HUES64 (cell line): ENCODE measurements around the gene PEAR1.
A peak's percentile ranks its signal among the peaks of the same experiment; 100 is the strongest.

Experiments
- H3K27ac ChIP-seq: 2 replicates; pipeline ENCODE4 v1.7.0; 2013; ENCODE audit warnings: low read depth, low read length, inconsistent platforms
- H3K27me3 ChIP-seq: 2 replicates; pipeline ENCODE4 v1.6.1; 2013; ENCODE audit warnings: mild to moderate bottlenecking, low read length; ENCODE audit not compliant: insufficient read depth
- H3K36me3 ChIP-seq: 2 replicates; pipeline ENCODE4 v1.6.1; 2013; ENCODE audit warnings: mild to moderate bottlenecking, low read length; ENCODE audit not compliant: insufficient read depth
- H3K4me1 ChIP-seq: 2 replicates; pipeline ENCODE4 v1.6.1; 2013; ENCODE audit warnings: mild to moderate bottlenecking, low read length, moderate library complexity; ENCODE audit not compliant: insufficient read depth
- H3K4me3 ChIP-seq: 2 replicates; pipeline ENCODE4 v1.5.1; 2013; ENCODE audit warnings: mild to moderate bottlenecking, low read length, moderate library complexity
- H3K9ac ChIP-seq: 2 replicates; pipeline ENCODE4 v1.6.1; 2013; ENCODE audit warnings: mild to moderate bottlenecking, low read depth, low read length
- H3K9me3 ChIP-seq: 2 replicates; pipeline ENCODE4 v1.6.1; 2013; ENCODE audit warnings: low read depth, low read length; ENCODE audit not compliant: insufficient read depth
- WGBS: fragments of 150-250, 120-280 bp; methylation state at CpG from one replicate; pipeline ENCODE4 v1.1.7; 2013; ENCODE audit warnings: missing lambda C conversion rate; 5-methylcytosine and 5-hydroxymethylcytosine counted together

Gene PEAR1

DNA sequence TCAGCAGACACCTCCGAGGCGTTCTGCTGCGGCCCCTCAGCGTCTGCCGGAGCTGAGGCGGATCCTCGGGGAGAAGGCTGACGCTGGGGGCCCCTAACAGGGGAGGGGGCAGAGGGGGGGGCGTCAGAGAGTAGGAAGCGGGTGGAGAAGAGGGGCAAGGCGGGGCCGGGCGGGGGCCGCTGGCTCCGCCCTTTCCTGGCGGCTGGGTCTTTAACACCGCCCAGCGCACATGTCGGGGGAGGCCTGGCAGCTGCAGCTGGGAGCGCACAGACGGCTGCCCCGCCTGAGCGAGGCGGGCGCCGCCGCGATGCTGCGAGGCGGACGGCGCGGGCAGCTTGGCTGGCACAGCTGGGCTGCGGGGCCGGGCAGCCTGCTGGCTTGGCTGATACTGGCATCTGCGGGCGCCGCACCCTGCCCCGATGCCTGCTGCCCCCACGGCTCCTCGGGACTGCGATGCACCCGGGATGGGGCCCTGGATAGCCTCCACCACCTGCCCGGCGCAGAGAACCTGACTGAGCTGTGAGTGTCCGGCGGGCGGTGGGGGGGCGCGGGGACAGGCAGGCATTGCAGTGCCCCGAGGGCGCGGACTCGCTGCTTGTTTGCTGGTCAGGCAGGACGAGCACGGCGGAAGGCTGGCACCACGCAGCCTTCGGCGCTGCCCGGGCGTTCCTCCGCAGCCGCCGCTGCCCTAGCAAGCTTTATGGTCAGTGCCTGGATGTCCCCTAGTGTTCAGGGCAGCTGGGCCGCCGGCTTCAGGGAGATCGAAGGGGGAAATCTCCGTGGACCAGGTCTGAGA lies 32.7 kb upstream of the PEAR1 start, which contains the start of gene NTRK1:
Gene NTRK1 (plus strand): TSS at position 238 of the 796 bp plus-strand sequence. CDS start 70 bp downstream, at position 308.
- Histone ChIP-seq H3K27me3 (peaks cover 100% of the 10 kb centered on the region), H3K4me1 (peaks cover 5% of the 10 kb centered on the region; the same call in 1 of the 2 replicates), H3K27ac (no peak within 1 kb of the TSS), H3K9ac (no peak within 1 kb of the TSS), H3K9me3 (no peaks in the 10 kb centered on the region), H3K36me3 (no peaks in the 10 kb centered on the region), H3K4me3 (peak within 1 kb of the TSS; percentile 56)
- WGBS, result 6% methylated on average over 69 of the region's 69 CpGs

DNA sequence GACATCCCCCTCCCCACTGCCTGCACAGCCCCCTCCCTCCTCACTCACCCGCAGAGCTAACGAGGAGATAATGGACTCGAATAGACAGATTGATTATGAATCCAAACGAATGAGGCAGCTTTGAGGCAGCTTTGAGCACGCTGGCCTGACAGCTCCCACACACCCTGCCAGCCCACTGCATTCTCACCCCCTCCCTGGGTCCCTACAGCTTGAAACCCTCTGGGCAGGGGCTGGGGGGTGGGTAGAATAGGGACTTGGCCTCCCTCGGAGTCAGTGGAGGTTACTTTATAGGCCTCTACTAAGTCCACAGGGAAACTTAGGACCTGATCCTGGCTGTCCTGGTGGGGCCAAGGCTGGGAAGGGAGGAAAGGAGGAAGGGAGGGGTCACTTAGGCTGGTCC lies 30.9 kb upstream of the PEAR1 start:
- H3K27me3 ChIP-seq, result peaks cover 83% of the 10 kb centered on the region
- H3K27ac ChIP-seq, result no peak overlapping the region
- 79% methylated on average over 6 of the region's 6 CpGs for WGBS
- no peaks in the 10 kb centered on the region for H3K9me3 ChIP-seq
- H3K36me3 ChIP-seq, result no peaks in the 10 kb centered on the region
- H3K4me1 ChIP-seq, result peaks cover 5% of the 10 kb centered on the region
- H3K9ac ChIP-seq, result no peak overlapping the region
- no peak overlapping the region for H3K4me3 ChIP-seq

DNA sequence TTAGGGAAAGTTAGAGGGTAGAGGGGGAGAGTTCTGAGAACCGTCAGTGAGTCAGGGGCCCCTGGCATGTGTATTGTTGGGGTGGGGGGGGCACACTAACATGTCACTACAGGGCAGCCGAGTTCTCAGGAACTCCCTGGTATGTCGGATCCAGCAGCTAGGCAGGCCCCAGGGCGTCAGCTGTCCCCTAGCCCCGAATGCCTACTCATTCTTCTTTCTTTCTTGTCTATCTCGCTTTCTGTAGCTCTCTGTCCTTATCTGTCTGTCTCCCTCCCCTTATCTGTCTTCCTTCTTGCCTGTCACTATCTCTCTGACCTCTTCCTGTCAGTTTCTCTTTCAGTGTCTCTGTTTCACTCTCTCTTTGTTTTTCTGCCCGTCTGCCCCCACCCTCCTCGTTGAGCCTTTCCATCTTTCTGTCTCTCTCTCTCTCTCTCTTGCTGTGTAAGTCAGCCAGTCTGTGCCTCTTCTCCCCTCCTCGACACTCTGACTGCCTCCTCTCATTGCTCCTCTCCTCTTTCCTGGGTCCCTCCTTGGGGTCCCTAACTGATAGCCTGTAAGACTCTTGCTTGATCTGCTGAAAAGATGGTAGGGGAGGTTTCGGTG lies 30.4 kb upstream of the PEAR1 start:
- 51% methylated on average over 10 of the region's 10 CpGs for WGBS
- H3K9ac ChIP-seq, result no peak overlapping the region
- peaks cover 5% of the 10 kb centered on the region for H3K4me1 ChIP-seq
- no peaks in the 10 kb centered on the region for H3K36me3 ChIP-seq
- no peak overlapping the region for H3K4me3 ChIP-seq
- peaks cover 81% of the 10 kb centered on the region for H3K27me3 ChIP-seq
- no peaks in the 10 kb centered on the region for H3K9me3 ChIP-seq
- H3K27ac ChIP-seq, result no peak overlapping the region

DNA sequence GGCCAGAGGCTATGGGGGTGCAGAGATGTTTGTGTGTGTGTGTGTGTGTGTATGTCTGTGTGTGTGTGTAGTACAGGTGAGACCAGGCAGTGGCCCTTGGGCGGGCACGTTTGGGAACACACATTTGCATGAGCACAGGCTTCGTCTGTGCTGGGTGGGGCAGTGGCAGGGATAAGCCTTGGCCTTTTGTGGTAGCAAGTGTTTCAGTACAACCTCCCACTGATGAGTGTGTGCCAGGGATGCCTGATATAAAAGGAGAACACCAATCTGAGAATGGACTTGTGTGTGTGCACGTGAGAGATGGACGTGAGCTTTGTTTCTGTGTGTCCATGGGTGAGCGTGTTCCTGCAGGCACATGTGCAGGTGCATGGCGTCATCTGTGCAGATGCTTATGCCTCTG lies 29.9 kb upstream of the PEAR1 start:
- H3K9ac ChIP-seq, result no peak overlapping the region
- peaks cover 5% of the 10 kb centered on the region for H3K4me1 ChIP-seq
- H3K36me3 ChIP-seq, result no peaks in the 10 kb centered on the region
- no peaks in the 10 kb centered on the region for H3K9me3 ChIP-seq
- H3K27me3 ChIP-seq, result peaks cover 78% of the 10 kb centered on the region
- H3K4me3 ChIP-seq, result no peak overlapping the region
- no peak overlapping the region for H3K27ac ChIP-seq
- WGBS, result 73% methylated on average over 7 of the region's 7 CpGs

DNA sequence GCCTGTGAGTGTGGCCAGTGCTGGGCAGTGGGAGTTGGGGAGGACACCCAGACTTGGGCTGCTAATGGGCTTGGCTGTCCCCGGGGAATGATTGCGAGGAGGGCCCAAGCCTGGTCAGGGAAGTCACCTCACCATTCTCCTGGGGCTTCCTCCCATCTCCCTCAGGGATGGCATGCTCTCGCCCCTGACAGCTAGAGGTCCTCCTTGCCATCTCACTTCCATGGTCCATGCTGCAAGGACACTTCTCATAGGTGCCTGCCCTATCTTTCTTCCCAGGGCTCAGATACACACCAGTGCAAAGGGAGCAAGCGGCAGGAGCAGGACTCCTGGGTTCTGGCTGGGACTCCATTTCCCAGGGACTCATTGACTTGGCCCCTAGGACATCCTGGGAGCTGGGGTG lies 28.7 kb upstream of the PEAR1 start:
- Histone ChIP-seq H3K4me1 (no peaks in the 10 kb centered on the region; the same call in 1 of the 2 replicates), H3K9me3 (no peaks in the 10 kb centered on the region), H3K27me3 (peaks cover 68% of the 10 kb centered on the region), H3K36me3 (no peaks in the 10 kb centered on the region), H3K27ac (no peak overlapping the region), H3K4me3 (no peak overlapping the region), H3K9ac (no peak overlapping the region)
- 79% methylated on average over 4 of the region's 4 CpGs for WGBS

DNA sequence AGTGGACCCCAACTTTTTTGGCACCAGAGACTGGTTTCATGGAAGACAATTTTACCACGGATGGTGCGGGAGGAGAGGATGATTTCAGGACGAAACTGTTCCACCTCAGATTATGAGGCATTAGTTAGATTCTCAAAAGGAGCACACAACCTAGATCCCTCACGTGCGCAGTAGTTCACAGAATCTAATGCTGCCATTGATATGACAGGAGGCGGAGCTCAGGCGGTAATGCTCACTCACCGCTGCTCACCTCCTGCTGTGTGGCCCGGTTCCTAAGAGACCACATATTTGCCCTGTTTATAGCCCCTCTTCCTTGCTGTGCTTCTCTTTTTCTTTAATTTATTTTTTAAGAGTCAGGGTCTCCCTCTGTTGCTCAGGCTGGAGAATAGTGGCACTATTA lies 28.3 kb upstream of the PEAR1 start:
- no peak overlapping the region for H3K9ac ChIP-seq
- no peaks in the 10 kb centered on the region for H3K36me3 ChIP-seq
- H3K4me3 ChIP-seq, result no peak overlapping the region
- WGBS, result 64% methylated on average over 9 of the region's 9 CpGs
- no peaks in the 10 kb centered on the region; the same call in 1 of the 2 replicates for H3K4me1 ChIP-seq
- H3K9me3 ChIP-seq, result no peaks in the 10 kb centered on the region
- H3K27me3 ChIP-seq, result peaks cover 63% of the 10 kb centered on the region
- H3K27ac ChIP-seq, result no peak overlapping the region

DNA sequence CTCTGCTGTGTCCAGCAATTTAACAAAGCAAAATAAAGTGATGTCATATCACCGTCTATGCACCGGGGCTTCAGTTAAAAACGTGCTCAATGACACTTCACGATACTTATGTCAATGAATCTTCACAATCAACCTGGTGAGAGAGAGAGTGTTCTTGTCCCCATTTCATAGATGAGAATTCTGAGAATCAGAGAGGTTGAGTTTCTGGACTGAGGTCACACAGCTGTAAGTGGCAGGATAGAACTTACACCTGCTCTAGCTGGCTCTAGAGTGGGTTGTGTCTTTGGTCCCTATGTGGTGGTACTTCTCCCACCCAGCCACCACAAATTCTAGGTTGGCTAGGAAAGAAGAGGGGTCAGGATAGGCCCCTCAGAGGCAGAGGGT lies 27.7 kb upstream of the PEAR1 start:
- 79% methylated on average over 4 of the region's 4 CpGs for WGBS
- Histone ChIP-seq H3K9me3 (no peaks in the 10 kb centered on the region), H3K27me3 (peaks cover 57% of the 10 kb centered on the region), H3K27ac (no peak overlapping the region), H3K4me3 (no peak overlapping the region), H3K4me1 (no peaks in the 10 kb centered on the region; the same call in 1 of the 2 replicates), H3K36me3 (no peaks in the 10 kb centered on the region), H3K9ac (no peak overlapping the region)

DNA sequence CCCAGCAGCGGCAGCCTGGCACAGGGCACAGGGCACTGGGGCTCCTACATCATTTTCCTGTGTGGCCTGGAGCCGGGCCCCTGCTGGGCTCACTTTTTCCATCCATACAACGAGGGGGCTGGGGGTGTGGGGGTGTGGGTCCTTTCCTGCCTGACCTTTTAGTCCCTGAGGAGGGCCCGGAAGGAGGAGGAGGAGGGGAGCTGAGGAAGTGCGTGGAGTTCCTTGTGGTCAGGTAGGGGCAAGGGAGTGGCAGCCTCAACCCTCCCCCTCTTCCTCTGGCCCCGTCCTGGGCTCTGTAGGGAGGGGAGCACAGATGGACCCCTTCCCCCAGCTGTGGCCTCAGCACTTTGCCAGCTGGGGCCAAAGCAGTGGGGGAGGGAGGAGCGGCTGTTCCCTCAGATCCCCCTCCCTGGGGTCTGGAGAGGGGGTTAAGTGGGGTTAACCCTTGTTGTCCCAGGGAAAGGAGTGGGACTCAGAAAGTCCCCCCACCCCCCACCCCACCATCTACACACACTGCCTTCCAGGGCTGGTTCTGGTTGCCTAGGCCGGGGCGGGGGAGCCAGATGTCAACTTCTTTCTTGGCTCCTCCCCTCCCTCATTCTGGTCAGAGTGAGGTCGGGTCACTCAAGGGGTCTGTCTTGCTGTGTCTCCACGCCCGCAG lies 27.1 kb upstream of the PEAR1 start:
- 36% methylated on average over 8 of the region's 12 CpGs for WGBS
- H3K27ac ChIP-seq, result no peak overlapping the region

DNA sequence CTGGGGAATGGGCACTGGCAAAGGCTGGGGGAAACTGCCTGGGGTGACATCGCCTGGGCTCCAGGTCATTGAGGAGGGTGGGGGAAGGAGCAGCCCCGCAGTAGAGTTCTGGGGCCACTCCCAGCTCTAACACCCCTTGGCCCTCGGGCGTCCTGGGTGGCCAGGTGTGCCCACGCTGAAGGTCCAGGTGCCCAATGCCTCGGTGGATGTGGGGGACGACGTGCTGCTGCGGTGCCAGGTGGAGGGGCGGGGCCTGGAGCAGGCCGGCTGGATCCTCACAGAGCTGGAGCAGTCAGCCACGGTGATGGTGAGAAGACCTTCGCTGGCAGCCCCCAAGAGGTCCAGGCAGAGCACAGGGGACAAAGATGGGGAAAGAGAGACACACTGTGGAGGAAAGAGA lies 25.2 kb upstream of the PEAR1 start:
- H3K4me3 ChIP-seq, result no peak overlapping the region
- H3K4me1 ChIP-seq, result no peaks in the 10 kb centered on the region; the same call in 1 of the 2 replicates
- H3K36me3 ChIP-seq, result no peaks in the 10 kb centered on the region
- no peak overlapping the region for H3K9ac ChIP-seq
- H3K27ac ChIP-seq, result no peak overlapping the region
- H3K9me3 ChIP-seq, result no peaks in the 10 kb centered on the region
- 74% methylated on average over 13 of the region's 13 CpGs for WGBS
- peaks cover 35% of the 10 kb centered on the region for H3K27me3 ChIP-seq

More for the DNA sequence above, 27.1 kb upstream of the PEAR1 start:
- H3K9me3 ChIP-seq, result no peaks in the 10 kb centered on the region
- no peak overlapping the region for H3K4me3 ChIP-seq
- H3K36me3 ChIP-seq, result no peaks in the 10 kb centered on the region
- H3K9ac ChIP-seq, result no peak overlapping the region
- H3K27me3 ChIP-seq, result peaks cover 54% of the 10 kb centered on the region
- H3K4me1 ChIP-seq, result no peaks in the 10 kb centered on the region; the same call in 1 of the 2 replicates

DNA sequence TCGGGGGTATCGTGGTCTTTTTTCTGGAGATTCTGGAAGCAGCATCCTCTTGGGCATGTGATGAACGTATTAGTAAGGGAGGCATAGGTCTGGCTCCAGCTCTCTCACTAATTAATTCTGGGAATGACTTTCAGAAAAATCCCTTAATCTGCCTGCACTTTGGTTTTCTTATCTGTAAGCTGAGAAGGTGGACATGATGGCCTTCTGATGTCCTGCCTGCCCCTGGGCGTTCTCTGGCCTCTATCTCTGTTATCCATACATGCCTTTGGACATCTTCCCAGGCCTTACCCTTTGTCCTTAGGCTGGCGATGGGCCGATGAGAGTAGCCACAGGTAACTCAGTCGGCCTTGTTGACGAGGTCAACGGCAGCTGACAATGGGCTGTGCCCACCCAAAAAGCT lies 24.1 kb upstream of the PEAR1 start:
- Histone ChIP-seq H3K9me3 (no peaks in the 10 kb centered on the region), H3K27ac (no peak overlapping the region), H3K4me1 (no peaks in the 10 kb centered on the region; the same call in 1 of the 2 replicates), H3K4me3 (no peak overlapping the region), H3K36me3 (no peaks in the 10 kb centered on the region), H3K9ac (no peak overlapping the region), H3K27me3 (peaks cover 28% of the 10 kb centered on the region)
- WGBS, result 90% methylated on average over 9 of the region's 9 CpGs

DNA sequence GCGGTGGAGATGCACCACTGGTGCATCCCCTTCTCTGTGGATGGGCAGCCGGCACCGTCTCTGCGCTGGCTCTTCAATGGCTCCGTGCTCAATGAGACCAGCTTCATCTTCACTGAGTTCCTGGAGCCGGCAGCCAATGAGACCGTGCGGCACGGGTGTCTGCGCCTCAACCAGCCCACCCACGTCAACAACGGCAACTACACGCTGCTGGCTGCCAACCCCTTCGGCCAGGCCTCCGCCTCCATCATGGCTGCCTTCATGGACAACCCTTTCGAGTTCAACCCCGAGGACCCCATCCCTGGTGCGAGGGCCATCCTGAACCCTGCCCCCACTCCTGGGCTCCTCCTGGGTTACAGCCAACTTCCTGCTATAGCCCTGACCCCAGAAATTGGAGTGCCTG lies 19.9 kb upstream of the PEAR1 start:
- H3K27me3 ChIP-seq, result peaks cover 47% of the 10 kb centered on the region
- no peak overlapping the region for H3K27ac ChIP-seq
- WGBS, result 94% methylated on average over 18 of the region's 18 CpGs
- H3K4me3 ChIP-seq, result no peak overlapping the region
- no peaks in the 10 kb centered on the region for H3K4me1 ChIP-seq
- no peak overlapping the region for H3K9ac ChIP-seq
- H3K9me3 ChIP-seq, result no peaks in the 10 kb centered on the region
- H3K36me3 ChIP-seq, result no peaks in the 10 kb centered on the region
